GM18499 (cell line): ENCODE measurements around the gene ITCH.
"Not testable (repeated sequence)": the region's sequence is repeated elsewhere in the genome, so short reads cannot be mapped to it uniquely, and the experiment has no call there.

Source experiments
- ATAC-seq: cut with Tn5 transposase; IDR thresholded peaks from one replicate; pipeline ENCODE4 v1.9.1; 2021; ENCODE audit warnings: moderate number of reproducible peaks; ENCODE audit not compliant: insufficient read depth, unreplicated experiment

The ITCH gene

DNA sequence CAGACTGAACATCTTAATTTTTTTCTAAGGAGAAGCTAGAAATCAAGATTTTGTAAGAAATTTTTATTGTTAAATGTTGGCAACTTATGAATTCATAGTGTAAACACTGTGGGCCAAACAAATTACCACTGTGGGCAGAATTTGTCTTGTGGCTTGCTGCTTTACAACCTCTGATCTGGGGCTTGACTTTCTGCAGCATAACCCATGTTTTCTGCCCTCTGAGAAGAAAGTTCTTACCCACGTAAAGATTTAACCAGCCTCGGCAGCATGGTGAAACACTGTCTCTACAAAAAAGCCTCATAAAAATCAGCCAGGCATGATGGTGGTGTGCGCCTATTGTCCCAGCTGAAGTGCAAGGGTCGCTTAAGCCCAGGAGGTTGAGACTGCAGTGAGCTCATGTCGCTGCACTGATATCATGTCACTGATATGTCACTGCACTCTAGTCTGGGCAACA lies 12.9 kb downstream of the ITCH start:
- no peak for ATAC-seq

DNA sequence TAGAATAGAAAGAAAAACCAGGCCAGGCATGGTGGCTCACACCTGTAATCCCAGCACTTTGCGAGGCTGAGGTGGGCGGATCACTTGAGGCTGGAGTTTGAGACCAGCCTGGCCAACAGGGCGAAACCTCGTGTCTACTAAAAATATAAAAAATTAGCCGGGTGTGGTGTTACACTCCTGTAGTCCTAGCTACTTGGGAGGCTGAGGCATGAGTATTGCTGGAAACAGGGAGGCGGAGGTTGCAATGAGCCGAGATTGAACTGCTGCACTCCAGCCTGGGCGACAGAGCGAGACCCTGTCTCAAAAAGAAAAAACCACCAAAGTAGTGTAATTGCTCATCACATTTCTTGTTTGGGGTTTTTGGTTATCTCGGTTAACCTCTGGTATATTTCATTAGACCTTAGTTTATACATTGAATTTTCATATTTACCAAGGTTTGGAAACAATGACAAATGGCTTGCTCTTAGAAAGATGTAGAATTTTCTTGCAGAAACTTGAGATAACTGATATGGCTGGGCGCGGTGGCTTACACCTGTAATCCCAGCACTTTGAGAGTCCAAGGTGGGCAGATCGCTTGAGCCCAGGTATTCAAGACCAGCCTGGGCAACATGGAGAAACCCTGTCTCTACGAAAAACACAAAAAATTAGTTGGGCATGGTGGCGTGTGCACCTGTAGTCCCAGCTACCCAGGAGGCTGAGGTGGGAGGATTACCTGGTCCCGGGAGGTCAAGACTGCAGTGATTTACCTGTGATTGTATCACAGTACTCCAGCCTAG lies 14.2 kb downstream of the ITCH start:
- peak; percentile 68 for ATAC-seq

DNA sequence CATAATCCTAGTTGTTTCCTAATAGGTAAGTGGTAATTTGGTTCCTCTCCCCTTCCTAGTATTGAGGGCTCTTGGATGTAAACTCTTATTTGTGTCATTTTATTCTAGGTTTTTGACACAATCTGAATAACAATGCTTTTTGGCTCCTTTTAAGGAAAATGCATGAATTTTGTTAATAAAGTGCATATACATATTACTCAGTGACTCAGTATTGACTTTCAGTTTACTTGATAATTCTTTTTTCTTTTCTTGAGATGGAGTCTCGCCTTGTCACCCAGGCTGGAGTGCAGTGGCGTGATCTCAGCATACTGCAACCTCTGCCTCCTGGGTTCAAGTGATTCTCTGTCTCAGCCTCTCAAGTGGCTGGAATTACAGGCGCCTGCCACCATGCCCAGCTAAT lies 19.1 kb downstream of the ITCH start:
- no peak for ATAC-seq

DNA sequence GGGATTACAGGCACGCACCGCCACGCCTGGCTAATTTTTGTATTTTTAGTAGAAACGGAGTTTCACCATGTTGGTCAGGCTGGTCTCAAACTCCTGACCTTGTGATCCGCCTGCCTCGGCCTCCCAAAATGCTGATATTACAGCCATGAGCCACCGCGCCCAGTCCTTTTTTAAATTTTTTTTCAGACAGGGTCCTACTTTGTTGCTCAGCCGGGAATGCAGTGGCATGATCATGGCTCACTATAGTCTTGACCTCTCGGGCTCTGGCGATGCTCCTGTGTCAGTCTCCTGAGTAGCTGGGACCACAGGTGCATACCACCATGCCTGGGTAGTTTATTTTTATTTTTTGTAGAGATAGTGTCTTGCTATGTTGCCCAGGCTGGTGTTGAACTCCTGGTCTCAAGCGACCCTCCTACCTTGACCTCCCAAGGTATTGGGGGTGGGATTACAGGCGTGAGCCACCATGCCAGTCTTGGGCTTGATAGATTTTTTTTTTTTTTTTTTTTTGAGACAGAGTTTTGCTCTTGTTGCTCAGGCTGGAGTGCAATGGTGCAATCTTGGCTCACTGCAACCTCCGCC lies 19.9 kb downstream of the ITCH start:
- not testable (repeated sequence) for ATAC-seq

DNA sequence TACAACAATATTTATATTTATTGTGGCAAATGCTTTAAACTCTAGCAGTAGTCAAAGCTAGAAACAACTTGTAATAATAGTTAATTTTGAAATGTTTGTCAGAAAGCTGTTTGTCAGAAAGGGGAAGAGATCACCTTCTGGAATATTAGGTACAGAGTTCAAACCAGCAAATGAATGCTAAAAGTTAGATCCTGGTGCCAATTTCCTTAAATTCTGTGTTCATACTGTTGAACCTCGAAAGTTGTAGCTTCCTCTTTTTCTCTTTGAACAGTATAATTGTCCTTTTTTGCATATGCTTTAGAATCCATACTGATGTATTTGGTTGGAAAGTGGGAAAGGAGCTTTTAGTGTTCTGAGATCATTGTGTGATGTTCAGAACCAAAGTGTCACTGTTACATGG lies 22.4 kb downstream of the ITCH start:
- no peak for ATAC-seq

DNA sequence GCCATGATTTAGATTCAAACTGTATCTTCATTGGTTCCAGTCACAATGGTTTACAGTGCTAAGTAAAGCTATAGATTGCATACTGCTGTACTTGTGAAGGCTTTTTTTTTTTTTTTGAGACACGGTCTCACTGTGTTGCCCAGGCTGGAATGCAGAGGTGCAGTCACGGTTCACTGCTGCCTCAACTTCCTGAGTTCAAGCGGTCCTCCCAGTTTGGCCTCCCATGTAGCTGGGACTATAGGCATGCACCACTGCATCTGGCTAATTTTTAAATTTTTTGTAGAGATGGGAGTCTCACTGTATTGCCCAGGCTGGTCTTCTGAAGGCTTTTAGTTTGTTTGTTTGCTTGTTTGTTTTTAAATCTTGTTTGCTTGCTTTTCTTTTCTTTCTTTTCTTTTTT lies 24.9 kb downstream of the ITCH start:
- no peak for ATAC-seq

DNA sequence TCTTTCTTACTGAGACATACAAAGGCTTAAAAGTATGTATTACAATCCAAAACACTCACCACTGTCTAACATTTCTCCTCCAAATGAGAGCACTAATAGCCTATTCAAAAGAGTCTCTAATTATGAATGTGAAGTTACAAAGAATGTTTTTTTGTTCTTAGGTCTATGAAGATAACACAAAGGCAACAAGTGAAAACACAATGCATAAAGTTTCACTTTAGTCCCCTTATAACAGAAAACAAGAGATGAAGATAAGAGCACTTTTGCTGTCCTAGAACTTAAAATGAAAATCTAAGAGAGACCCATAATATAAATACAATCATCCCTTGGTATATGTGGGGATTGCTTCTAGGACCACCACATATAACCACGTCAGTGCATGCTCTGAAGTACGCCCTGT lies 25.6 kb downstream of the ITCH start:
- ATAC-seq, result no peak

DNA sequence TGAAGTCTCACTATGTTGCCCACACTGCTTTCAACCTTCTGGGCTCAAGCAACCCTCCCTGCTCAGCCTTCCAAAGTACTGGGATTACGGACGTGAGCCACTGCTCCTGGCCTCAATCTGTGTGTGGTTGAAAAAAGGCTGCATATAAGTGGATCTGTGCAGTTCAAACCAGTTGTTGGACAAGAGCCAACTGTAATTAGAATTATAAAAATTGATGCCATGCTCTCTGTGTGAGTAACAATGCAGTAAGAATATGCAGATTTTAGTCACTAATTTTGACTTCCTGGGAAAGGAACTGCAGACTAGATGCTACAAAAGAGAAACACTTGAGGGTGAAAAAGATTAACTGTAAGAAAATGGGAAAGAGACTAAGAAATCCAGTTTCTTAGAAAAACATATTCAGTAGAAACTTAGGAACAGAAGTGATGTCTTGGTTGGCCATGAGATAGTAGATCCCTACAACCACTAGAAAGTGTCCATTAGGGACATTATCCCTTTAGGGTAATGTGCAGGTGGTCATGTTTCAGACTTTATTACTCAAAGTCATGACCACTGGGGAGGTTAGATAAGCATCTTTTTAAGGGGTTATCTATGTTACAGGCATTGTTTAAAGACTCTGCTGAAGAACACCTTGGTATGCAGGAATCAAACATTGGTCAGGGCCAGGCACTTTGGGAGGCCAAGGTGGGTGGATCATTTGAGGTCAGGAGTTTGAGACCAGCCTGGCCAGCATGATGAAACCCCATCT lies 26.3 kb downstream of the ITCH start:
- no peak for ATAC-seq

DNA sequence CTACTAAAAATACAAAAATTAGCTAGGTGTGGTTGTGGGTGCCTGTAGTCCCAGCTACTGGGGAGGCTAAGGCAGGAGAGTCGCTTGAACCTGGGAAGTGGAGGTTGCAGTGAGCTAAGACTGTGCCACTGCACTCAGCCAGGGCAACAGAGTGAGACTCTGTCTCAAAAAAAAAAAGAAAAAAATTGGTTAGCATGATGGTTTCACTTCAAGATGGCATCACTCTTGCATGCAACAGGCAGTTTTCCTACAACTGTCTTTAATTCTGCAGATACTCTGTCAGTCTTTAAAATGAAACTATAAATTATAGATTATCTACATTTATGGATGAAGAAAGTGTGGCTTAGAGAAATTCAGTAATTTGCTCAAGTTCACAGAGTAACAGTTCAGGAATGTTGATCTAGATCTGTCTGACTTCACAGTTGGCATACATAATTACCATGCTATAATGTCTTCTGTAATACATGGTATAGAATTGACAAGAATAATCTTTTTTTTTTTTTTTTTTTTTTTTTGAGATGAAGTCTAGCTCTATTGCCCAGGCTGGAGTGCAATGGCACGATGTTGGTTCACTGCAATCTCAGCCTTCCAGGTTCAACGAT lies 27.0 kb downstream of the ITCH start:
- no peak for ATAC-seq

DNA sequence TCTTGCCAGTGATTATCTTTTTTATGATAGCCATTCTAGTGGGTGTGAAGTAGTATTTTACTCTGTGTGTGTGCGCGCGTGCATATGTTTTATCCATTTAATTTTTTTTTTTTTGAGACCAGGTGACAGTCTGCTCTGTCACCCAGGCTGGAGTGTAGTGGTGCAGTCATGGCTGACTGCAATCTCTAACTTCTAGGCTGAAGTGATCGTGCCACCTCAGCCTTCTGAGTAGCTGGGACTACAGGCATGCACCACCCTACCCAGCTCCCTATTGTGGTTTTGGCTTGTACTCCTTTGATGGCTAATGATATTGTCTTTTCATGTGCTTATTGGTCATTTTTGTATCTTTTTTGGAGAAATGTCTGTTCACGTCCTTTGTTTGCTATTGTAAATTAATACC lies 33.3 kb downstream of the ITCH start:
- no peak for ATAC-seq

DNA sequence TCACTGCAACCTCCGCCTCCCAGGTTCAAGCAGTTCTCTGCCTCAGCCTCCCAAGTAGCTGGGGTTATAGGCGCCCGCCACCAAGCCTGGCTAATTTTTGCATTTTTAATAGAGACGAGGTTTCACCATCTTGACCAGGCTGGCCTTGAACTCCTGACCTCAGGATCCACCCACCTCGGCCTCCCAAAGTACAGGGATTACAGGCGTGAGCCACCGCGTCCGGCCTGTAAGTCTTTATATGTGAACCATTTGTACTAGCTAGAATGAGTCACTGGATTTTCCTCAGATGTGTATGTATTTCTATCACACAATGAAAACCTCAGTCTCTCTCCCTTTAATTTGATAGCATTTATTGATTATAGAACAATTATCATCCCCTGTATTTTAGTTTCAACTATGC lies 34.0 kb downstream of the ITCH start:
- no peak for ATAC-seq

DNA sequence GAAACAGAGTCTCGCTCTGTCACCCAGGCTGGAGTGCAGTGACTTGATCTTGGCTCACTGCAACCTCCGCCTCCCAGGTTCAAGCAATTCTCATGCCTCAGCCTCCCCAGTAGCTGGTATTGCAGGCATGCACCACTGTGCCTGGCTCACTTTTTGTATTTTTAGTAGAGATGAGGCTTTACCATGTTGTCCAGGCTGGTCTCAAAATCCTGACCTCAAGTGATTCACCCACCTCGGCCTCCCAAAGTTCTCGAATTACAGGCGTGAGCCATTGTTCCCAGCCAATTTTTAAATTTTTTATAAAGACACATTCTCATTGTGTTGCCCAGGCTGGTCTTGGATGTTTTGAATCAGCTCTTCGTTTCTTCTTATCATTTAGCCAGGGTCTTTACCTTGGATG lies 37.7 kb downstream of the ITCH start:
- not testable (repeated sequence) for ATAC-seq

DNA sequence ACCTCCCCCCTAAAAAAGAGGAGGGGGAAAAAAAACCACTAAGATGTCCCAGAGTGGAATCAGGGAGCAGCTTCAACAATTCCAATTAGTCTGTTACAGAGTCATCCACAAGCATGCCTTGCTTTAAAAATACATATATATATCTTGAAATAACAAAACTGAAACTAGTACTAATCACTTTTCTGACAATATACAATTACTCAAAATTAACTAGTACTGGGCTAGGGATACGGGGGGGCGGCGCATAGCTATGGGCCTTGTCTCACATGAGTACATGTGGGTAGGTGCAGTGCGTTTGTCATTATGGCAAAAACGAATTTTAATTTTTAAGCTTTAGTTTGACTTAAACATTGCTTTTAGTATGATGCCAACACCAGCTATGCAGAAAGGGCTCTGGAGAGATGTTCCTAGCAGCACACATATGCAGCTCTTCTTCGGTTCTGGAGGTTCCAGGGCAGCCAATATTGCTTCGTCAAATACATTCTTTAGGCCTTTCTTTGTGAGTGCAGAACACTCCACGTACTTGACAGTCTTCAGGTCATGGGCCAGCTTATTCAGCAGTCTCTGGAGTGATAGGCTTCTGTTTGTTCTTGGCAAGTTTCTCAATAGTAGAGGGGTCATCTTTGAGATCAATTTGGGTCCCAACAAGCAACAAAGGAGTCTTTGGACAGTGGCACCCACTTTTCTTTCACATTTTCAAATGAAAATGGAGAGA lies 38.8 kb downstream of the ITCH start:
- ATAC-seq, result no peak

DNA sequence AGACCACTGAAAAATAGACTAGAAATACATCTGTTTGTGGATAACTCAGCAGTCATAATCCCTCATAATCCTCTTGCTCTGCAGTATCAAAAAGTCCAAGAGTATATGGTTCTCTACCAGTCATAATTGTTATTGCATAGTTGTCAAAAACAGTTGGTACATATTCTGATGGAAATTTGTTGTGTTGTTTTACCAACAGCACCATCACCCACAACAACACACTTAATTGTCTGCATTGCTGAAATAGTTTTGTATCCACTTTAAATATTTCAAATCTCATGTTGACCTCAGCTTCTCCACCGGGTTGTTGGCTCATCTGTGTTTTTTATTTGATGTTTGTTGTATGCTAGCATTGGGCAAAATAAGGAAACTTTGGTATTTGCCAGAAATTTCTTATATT lies 39.4 kb downstream of the ITCH start:
- ATAC-seq, result no peak

DNA sequence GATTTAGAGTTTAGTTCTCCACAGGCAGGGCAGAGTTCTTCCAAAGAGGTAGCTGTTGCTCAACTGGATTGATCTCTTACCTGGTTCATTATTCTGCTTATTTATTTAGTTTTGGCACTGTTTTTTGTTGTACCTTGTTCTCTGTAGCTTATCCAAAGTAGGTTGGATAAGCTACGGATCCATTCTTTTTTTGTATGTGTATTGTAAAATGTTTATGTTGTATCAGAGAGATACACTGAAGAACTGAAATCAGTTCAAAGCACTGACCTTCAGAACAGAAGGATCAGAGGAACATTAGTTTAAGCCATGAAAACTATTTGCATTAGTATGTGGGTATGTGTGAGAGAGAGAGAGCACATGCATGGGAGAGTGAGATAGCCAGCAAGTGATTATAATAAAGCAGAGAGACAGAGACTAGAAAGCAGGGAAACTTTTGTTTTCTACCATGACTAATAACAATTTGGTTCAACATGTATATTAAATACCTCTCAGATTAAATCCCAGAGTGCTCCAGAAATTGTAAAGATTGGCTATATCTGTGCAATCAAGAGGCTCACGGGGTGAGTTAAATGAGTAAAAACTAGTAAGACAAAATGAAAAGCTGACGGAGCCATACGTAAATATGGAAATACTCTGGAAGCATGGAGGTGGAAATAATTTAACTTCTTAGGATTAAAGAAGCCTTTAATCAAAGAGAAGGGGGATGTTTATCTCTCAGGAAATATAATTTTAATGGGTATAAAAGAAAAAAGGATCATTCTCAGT lies 40.2 kb downstream of the ITCH start:
- ATAC-seq, result no peak

DNA sequence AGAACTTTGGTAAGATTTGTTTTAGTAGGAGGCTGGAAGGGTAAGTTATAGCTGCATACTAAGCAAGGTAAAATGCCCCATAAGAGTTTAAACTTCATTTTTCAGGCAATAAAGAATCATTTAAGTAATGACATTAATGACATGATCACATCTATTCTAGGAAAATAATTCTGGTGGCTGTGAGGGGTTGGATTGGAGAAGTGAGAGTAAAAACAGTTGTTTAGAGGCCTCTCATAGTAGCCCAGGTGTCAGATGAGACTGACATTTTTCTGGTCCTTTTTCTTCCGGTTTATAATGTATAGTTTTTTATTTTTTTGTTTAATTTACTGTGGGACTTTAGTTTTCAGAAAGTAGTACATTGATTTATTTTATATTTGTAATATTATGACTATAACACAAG lies 40.8 kb downstream of the ITCH start:
- ATAC-seq, result no peak

DNA sequence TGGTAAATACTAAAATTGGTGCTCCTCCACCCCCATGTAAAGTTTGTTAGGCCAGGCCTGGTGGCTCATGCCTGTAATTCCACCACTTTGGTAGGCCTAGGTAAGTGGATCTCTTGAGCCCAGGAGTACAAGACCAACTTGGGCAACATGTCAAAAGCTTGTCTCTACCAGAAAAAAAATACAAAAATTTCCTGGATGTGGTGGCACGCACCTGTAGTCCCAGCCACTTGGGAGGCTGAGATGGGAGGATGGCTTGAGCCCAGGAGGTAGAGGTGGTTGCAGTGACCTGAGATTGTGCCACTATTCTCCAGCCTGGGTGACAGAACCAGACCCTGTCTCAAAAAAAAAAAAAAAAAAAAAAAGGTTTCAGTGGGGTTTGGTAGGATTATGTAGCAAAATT lies 41.7 kb downstream of the ITCH start:
- no peak for ATAC-seq

DNA sequence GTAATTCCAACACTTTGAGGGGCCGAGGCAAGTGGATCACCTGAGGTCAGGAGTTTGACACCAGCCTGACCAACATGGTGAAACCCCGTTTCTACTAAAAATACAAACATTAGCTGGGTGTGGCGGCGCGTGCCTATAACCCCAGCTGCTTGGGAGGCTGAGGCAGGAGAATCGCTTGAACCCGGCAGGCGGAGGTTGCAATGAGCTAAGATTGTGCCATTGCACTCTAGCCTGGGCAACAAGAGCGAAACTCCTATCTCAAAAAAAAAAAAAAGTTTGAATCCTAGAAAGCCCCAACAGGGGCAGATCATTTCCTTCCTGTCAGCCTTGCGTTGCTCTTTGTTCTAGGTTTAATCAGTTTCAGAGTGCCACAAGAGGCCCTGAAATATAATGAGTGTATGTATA lies 42.2 kb downstream of the ITCH start:
- not testable (repeated sequence) for ATAC-seq

DNA sequence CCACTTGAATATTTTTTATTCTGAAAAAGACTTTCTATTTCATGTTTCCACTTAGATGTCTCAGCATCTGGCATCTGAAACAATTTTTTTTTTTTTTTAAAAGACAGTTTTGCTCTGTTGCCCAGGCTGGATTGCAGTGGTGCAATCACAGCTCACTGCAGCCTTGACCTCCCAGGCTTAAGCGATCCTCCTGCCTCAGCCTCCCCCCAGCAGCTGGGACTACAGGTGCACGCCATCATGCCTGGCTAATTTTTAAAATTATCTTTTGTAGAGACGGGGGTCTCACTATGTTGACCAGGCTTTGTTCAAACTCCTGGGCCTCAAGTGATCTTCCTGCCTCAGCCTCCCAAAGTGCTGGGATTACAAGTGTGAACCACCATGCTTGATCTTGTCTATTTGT lies 42.9 kb downstream of the ITCH start:
- not testable (repeated sequence) for ATAC-seq
